ENCODE measurements around the gene TMEM53. TPM values are rescaled to one million over a fixed set of nuclear protein-coding genes. Genes with fewer than 3 reads are reported as not detected.

Gene TMEM53
- total RNA-seq (2022; extraction: Qiagen RNA extraction; ENCODE audit: low read depth): 7.1 to 9.2 TPM (median 8.4 TPM) in 5 replicates

DNA sequence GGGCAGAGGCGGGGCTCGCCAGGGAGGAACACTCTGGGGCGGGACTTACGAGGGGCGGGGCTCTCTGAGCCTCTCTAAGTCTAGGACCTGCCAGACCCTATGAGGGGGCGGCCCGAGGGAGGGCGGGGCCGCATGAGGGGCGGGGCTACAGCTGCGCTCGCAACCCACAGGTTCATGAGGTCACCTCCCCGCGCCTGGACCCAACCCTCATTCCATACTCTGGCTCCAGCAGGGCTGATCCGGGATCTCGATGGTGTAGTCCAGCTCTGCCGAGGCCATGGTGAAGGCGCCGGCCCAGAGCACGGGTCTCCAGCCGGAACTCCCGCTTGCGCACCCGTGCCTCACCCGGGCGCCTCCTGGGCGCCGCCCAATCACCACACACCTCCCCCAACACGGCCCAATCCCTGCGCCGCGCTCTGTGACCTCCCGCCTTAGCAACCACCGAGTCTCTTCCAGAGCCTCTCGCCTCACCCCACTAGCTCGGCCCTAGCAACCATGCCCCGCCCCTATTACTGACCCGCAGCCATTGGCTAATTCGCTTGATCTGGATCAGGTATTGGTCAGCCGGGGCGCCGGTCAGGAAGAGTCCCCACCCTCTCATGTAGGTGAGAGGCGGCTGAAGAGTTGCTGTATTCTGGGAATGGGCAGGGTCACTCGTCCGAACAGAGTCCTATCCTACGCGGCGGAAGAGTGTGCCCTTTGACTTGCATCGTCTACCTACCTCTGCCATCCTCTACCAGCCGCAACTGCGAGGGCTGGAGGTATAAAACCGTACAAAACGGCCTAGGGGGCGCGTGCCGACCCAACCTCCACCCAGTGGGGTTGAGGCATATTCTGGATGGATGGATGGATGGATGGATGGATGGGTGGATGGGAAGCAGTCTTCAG lies at the start of gene TMEM53, which contains the start of gene ARMH1:
Gene TMEM53, minus strand, starts transcription at position 369 of the 888 bp plus-strand sequence. Its CDS starts 90 bp downstream, at position 279.
Gene ARMH1, plus strand, starts transcription at position 602 of the 888 bp plus-strand sequence. CDS start 14,984 bp downstream, outside the sequence.

Other genes starting within 250 kb of the TMEM53 start
- gene ARMH1, start 233 bp upstream of the TMEM53 start, total RNA-seq (2022; extraction: Qiagen RNA extraction; ENCODE audit: low read depth): 0.48 to 1.1 TPM (median 0.66 TPM) in 5 replicates
- not detected in 5 replicates for gene RNU5D-1, start 56.7 kb upstream of the TMEM53 start, total RNA-seq (2022; extraction: Qiagen RNA extraction; ENCODE audit: low read depth)
- 37.1 to 47.6 TPM (median 39.4 TPM) in 5 replicates for gene KIF2C, start 65.4 kb upstream of the TMEM53 start, total RNA-seq (2022; extraction: Qiagen RNA extraction; ENCODE audit: low read depth)
- gene RPS8, start 101.1 kb upstream of the TMEM53 start, total RNA-seq (2022; extraction: Qiagen RNA extraction; ENCODE audit: low read depth): 1,576 to 1,761 TPM (median 1,722 TPM) in 5 replicates
- gene BEST4, start 113.7 kb upstream of the TMEM53 start, total RNA-seq (2022; extraction: Qiagen RNA extraction; ENCODE audit: low read depth): 0.29 to 0.44 TPM (median 0.30 TPM) in 5 replicates
- gene PLK3, start 125.9 kb upstream of the TMEM53 start, total RNA-seq (2022; extraction: Qiagen RNA extraction; ENCODE audit: low read depth): 13.8 to 17.7 TPM (median 15.6 TPM) in 5 replicates
- gene DYNLT4, start 132.9 kb upstream of the TMEM53 start, total RNA-seq (2022; extraction: Qiagen RNA extraction; ENCODE audit: low read depth): 0.29 to 0.70 TPM (median 0.57 TPM) in 5 replicates
- gene BTBD19, start 134.0 kb upstream of the TMEM53 start, total RNA-seq (2022; extraction: Qiagen RNA extraction; ENCODE audit: low read depth): 2.4 to 3.8 TPM (median 2.6 TPM) in 5 replicates
- gene PTCH2, start 168.8 kb upstream of the TMEM53 start, total RNA-seq (2022; extraction: Qiagen RNA extraction; ENCODE audit: low read depth): 0.17 to 0.31 TPM (median 0.21 TPM) in 5 replicates

Data from A549 treated with CpdA at 1 μM for 4 hours (cell line).